ENCODE results near the gene MEGF11. TPM values are rescaled to one million over a fixed set of nuclear protein-coding genes. Genes with fewer than 3 reads are reported as not detected.

MEGF11 gene
- total RNA-seq, 2 donors from 2014 or later = not detected

GRCh38 chr15:66066005-66066404 is 187.5 kb downstream of the MEGF11 start:
- DNase-seq (no peak), ATAC-seq (no peak)
- no peak overlapping the region for H3K4me3 Mint-ChIP-seq
- no peaks in the 10 kb centered on the region for H3K4me1 Mint-ChIP-seq
- no peaks in the 10 kb centered on the region for H3K36me3 Mint-ChIP-seq (ENCODE audit: low read depth)
- H3K9me3 ChIP-seq (ENCODE audit: control insufficient read depth, low read length, poor library complexity, severe bottlenecking) = no peaks in the 10 kb centered on the region
- peaks cover 21% of the 10 kb centered on the region for H3K27me3 Mint-ChIP-seq
- no peak overlapping the region for H3K27ac Mint-ChIP-seq

DNA sequence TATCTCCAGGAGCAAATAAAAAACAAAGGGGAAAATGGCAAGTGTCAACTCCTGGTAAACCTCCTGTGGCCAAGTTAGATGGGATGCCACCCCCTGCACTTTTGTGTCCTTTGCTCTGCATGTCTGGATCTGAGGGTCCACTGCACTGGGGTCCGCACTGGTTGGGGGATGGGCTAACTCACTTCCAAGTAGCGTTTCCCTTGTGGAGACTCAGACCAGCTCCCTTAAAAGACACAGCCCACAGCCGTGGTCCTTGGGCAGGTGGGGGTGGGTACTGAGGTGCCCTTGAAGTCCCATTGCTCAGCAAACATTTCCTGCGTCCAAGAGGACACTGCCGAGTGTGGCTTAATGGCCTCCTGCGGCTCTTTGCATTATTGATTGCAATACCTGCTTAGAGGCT is 188.2 kb downstream of the MEGF11 start:
- no peaks in the 10 kb centered on the region for H3K9me3 ChIP-seq (ENCODE audit: control insufficient read depth, low read length, poor library complexity, severe bottlenecking)
- Mint-ChIP-seq H3K27me3 (peaks cover 26% of the 10 kb centered on the region), H3K4me3 (no peak overlapping the region), H3K27ac (no peak overlapping the region), H3K36me3 (ENCODE audit: low read depth) (no peaks in the 10 kb centered on the region), H3K4me1 (no peaks in the 10 kb centered on the region)
- no peak for ATAC-seq
- no peak for DNase-seq

DNA sequence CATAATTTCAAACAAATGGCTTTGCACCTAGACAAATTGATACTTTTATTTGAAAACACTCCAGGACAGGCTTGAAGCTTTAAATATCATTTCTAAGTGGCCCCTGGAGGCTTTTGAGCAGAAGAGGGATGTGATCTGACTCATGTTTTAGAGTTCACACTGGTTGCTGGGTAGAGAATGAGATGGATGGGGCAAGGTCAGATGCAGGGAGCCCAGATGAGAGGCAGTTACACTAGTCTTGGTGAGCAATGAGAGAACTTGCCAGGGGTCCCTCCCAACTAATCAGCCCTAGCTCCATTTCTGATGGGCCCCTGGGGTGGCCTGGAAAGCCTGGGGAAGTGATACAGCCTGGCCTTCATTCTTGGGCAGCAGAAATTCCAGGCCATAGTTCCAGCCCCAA is 190.4 kb downstream of the MEGF11 start:
- no peak for DNase-seq
- H3K4me3 Mint-ChIP-seq = no peak overlapping the region
- H3K9me3 ChIP-seq (ENCODE audit: control insufficient read depth, low read length, poor library complexity, severe bottlenecking) = no peaks in the 10 kb centered on the region
- ATAC-seq = no peak
- H3K36me3 Mint-ChIP-seq (ENCODE audit: low read depth) = no peaks in the 10 kb centered on the region
- peaks cover 41% of the 10 kb centered on the region for H3K27me3 Mint-ChIP-seq
- H3K27ac Mint-ChIP-seq = no peak overlapping the region
- no peaks in the 10 kb centered on the region for H3K4me1 Mint-ChIP-seq

DNA sequence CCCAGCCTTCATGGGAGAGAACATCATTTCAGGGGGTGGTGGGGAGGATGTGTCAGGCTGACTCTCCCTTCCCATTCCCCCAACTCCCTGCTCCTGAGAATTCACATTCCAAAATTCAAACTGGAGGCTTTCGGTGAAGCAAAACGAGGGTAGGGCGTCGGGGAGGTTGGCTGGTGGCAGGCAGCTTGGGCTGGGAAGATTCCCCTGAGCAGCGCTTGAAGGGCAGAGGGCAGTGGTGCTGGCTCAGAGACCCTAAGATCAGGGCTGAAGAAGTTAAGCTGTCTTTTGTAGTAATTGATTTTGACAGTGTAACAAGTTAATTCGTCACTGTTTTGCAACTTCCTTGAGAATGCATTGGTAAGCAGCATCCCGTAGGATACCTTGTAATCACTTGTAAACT is 196.5 kb downstream of the MEGF11 start:
- DNase-seq (no peak), ATAC-seq (no peak)
- H3K9me3 ChIP-seq (ENCODE audit: control insufficient read depth, low read length, poor library complexity, severe bottlenecking) = no peaks in the 10 kb centered on the region
- Mint-ChIP-seq H3K4me3 (no peak overlapping the region), H3K4me1 (no peaks in the 10 kb centered on the region), H3K27ac (no peak overlapping the region), H3K36me3 (ENCODE audit: low read depth) (no peaks in the 10 kb centered on the region), H3K27me3 (peaks cover 40% of the 10 kb centered on the region)

DNA sequence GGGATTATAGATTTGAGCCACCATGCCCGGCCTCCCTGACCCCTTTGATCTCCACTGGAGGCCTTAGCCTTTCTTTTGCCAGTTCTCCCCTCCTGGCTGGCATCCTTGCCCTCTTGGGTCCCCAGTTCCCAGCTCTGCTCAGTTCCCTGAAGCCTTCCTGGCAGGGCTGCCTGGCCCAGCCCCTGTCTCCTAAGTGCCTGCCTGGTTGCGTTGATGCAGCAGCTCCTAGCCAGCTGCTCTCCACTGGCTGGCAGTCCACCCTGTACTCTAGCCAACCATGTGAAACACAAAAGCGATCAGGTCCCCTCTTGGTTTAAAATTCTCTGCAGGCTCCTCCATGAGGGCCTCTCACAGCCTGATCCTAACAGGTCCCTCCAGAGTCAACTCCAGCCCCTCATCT is 199.6 kb downstream of the MEGF11 start:
- Mint-ChIP-seq H3K4me3 (no peak overlapping the region), H3K4me1 (no peaks in the 10 kb centered on the region), H3K27ac (no peak overlapping the region), H3K27me3 (peaks cover 29% of the 10 kb centered on the region), H3K36me3 (ENCODE audit: low read depth) (no peaks in the 10 kb centered on the region)
- no peaks in the 10 kb centered on the region for H3K9me3 ChIP-seq (ENCODE audit: control insufficient read depth, low read length, poor library complexity, severe bottlenecking)
- ATAC-seq (no peak), DNase-seq (no peak)

DNA sequence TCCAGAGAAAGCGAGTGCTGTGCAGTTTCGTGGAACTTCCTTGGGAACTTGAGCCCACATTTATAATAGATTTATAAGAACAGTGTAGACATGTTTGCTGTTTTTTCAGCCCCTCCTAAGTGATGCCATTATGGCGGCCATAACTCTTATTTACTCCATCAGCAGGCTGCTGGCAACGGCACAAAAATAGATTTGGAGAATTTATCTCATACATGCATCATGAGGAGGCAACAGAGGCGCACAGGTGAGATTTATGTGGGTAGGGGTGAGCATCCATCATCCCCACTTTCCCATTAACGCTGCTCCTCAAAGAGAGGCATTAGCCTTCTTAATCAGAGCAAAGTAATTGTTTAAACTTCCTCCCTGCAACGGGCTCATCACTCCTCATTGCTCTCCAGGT is 201.7 kb downstream of the MEGF11 start:
- ATAC-seq (no peak), DNase-seq (no peak)
- Mint-ChIP-seq H3K27ac (no peak overlapping the region), H3K27me3 (peaks cover 26% of the 10 kb centered on the region), H3K4me1 (no peaks in the 10 kb centered on the region), H3K36me3 (ENCODE audit: low read depth) (no peaks in the 10 kb centered on the region), H3K4me3 (no peak overlapping the region)
- no peaks in the 10 kb centered on the region for H3K9me3 ChIP-seq (ENCODE audit: control insufficient read depth, low read length, poor library complexity, severe bottlenecking)

DNA sequence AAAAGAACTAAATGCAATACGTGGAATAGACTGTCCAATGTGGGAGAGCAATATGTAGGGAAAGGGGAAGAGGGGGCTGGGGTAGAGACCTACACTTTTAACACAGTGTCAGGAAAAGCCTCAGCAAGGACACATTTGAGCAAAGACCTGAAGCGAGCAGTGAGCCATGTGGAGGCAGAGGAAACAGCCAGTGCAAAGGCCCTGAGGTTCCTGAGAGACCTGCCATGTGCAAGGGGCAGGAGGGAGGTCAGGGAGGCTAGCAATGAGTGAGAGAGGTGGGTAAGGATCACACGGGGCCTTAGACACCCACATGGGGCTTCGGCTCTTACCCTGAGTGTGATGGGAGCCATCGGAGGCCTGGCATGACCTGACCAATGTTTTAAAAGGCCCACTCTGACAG is 203.3 kb downstream of the MEGF11 start:
- peaks cover 2% of the 10 kb centered on the region for H3K4me1 Mint-ChIP-seq
- no peak overlapping the region for H3K27ac Mint-ChIP-seq
- peaks cover 19% of the 10 kb centered on the region for H3K27me3 Mint-ChIP-seq
- no peak for ATAC-seq
- no peaks in the 10 kb centered on the region for H3K36me3 Mint-ChIP-seq (ENCODE audit: low read depth)
- no peak for DNase-seq
- H3K9me3 ChIP-seq (ENCODE audit: control insufficient read depth, low read length, poor library complexity, severe bottlenecking) = no peaks in the 10 kb centered on the region
- no peak overlapping the region for H3K4me3 Mint-ChIP-seq

GRCh38 chr15:66049353-66049752 is 204.2 kb downstream of the MEGF11 start:
- no peak overlapping the region for H3K4me3 Mint-ChIP-seq
- H3K36me3 Mint-ChIP-seq (ENCODE audit: low read depth) = no peaks in the 10 kb centered on the region
- no peaks in the 10 kb centered on the region for H3K9me3 ChIP-seq (ENCODE audit: control insufficient read depth, low read length, poor library complexity, severe bottlenecking)
- peaks cover 16% of the 10 kb centered on the region for H3K27me3 Mint-ChIP-seq
- no peak for DNase-seq
- no peak overlapping the region for H3K27ac Mint-ChIP-seq
- H3K4me1 Mint-ChIP-seq = peaks cover 2% of the 10 kb centered on the region
- no peak for ATAC-seq

- ATAC-seq = no peak
- no peak for DNase-seq
- no peaks in the 10 kb centered on the region for H3K9me3 ChIP-seq (ENCODE audit: control insufficient read depth, low read length, poor library complexity, severe bottlenecking)
- Mint-ChIP-seq H3K4me3 (no peak overlapping the region), H3K4me1 (peaks cover 2% of the 10 kb centered on the region), H3K27ac (no peak overlapping the region), H3K27me3 (peaks cover 28% of the 10 kb centered on the region), H3K36me3 (ENCODE audit: low read depth) (no peaks in the 10 kb centered on the region)
These were observed 206.1 kb downstream of the MEGF11 start for GRCh38 chr15:66047321-66048024.

GRCh38 chr15:66046751-66047150 is 206.8 kb downstream of the MEGF11 start:
- Mint-ChIP-seq H3K27me3 (peaks cover 30% of the 10 kb centered on the region), H3K36me3 (ENCODE audit: low read depth) (no peaks in the 10 kb centered on the region), H3K4me3 (no peak overlapping the region), H3K27ac (no peak overlapping the region), H3K4me1 (peaks cover 2% of the 10 kb centered on the region)
- H3K9me3 ChIP-seq (ENCODE audit: control insufficient read depth, low read length, poor library complexity, severe bottlenecking) = no peaks in the 10 kb centered on the region
- ATAC-seq (no peak), DNase-seq (no peak)

- DNase-seq = no peak
- peaks cover 32% of the 10 kb centered on the region for H3K27me3 Mint-ChIP-seq
- no peaks in the 10 kb centered on the region for H3K36me3 Mint-ChIP-seq (ENCODE audit: low read depth)
- no peaks in the 10 kb centered on the region for H3K9me3 ChIP-seq (ENCODE audit: control insufficient read depth, low read length, poor library complexity, severe bottlenecking)
- H3K4me3 Mint-ChIP-seq = no peak overlapping the region
- H3K4me1 Mint-ChIP-seq = peaks cover 2% of the 10 kb centered on the region
- no peak for ATAC-seq
- no peak overlapping the region for H3K27ac Mint-ChIP-seq
These were observed 207.2 kb downstream of the MEGF11 start for GRCh38 chr15:66046326-66046725.

DNA sequence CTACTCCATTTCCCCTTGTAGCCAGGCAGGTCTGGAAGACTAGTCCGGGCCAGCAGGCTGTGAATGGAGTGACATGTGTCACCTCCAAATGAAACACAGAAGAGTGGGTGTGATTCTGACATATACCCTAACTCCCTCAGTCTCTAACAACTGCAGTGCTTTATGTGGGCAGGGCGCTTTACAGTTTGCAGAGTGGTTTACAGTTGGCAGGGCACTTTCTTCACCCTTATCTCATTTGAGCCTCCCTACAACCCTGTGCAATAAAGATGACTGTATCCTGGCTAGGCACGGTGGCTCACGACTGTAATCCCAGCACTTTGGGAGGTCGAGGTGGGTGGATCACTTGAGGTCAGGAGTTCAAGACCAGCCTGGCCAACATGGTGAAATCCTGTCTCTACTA is 208.0 kb downstream of the MEGF11 start:
- no peaks in the 10 kb centered on the region for H3K9me3 ChIP-seq (ENCODE audit: control insufficient read depth, low read length, poor library complexity, severe bottlenecking)
- Mint-ChIP-seq H3K27ac (no peak overlapping the region), H3K27me3 (peaks cover 40% of the 10 kb centered on the region), H3K36me3 (ENCODE audit: low read depth) (no peaks in the 10 kb centered on the region), H3K4me1 (peaks cover 2% of the 10 kb centered on the region), H3K4me3 (no peak overlapping the region)
- no peak for DNase-seq
- ATAC-seq = no peak

- DNase-seq (no peak), ATAC-seq (no peak)
- Mint-ChIP-seq H3K36me3 (ENCODE audit: low read depth) (no peaks in the 10 kb centered on the region), H3K27me3 (peaks cover 45% of the 10 kb centered on the region), H3K4me1 (peaks cover 2% of the 10 kb centered on the region), H3K4me3 (no peak overlapping the region), H3K27ac (no peak overlapping the region)
- no peaks in the 10 kb centered on the region for H3K9me3 ChIP-seq (ENCODE audit: control insufficient read depth, low read length, poor library complexity, severe bottlenecking)
These were observed 208.7 kb downstream of the MEGF11 start for GRCh38 chr15:66044837-66045236.

- Mint-ChIP-seq H3K27me3 (peaks cover 53% of the 10 kb centered on the region), H3K27ac (no peak overlapping the region)
- no peak for ATAC-seq
These were observed 210.3 kb downstream of the MEGF11 start for GRCh38 chr15:66043264-66043663.

More at GRCh38 chr15:66043264-66043663, 210.3 kb downstream of the MEGF11 start:
- H3K36me3 Mint-ChIP-seq (ENCODE audit: low read depth) = no peaks in the 10 kb centered on the region
- peaks cover 2% of the 10 kb centered on the region for H3K4me1 Mint-ChIP-seq
- H3K4me3 Mint-ChIP-seq = no peak overlapping the region
- DNase-seq = no peak
- no peaks in the 10 kb centered on the region for H3K9me3 ChIP-seq (ENCODE audit: control insufficient read depth, low read length, poor library complexity, severe bottlenecking)

Measured in T-helper 17 cell (primary cell).